ENCODE data around the gene ZNF32. TPM values are rescaled to one million over a fixed set of nuclear protein-coding genes. Genes with fewer than 3 reads are reported as not detected.

The ZNF32 gene
- total RNA-seq, 1 experiment from 2014 or later: 16.7 TPM

- Histone ChIP-seq H3K9me2 (replicated peaks; ENCODE audit: low read length) (no peaks in the 10 kb centered on the region), H3K4me1 (ENCODE audit: insufficient read depth, low read length) (peaks cover 7% of the 10 kb centered on the region; the same call in 1 of the 2 replicates), H3K9ac (ENCODE audit: low read length) (no peak overlapping the region), H3K27me3 (ENCODE audit: low read length) (0 out of 2 replicates have a peak, but pooled peaks cover 10% of the 10 kb centered on the region), H3K79me2 (ENCODE audit: low read length) (no peaks in the 10 kb centered on the region), H3F3A (ENCODE audit: low read length, unreplicated experiment) (no peaks in the 10 kb centered on the region), H3K27ac (ENCODE audit: low read length) (no peak overlapping the region), H3K4me2 (ENCODE audit: low read length) (no peak overlapping the region), H3K4me3 (ENCODE audit: low read length) (no peak overlapping the region), H4K20me1 (ENCODE audit: low read length) (no peaks in the 10 kb centered on the region), H3K9me3 (ENCODE audit: low read length) (0 out of 2 replicates have a peak, but pooled peaks cover 3% of the 10 kb centered on the region), H3K36me3 (ENCODE audit: low read depth, low read length) (no peaks in the 10 kb centered on the region), H2AFZ (ENCODE audit: low read length) (no peak overlapping the region)
- TF ChIP-seq EZH2phosphoT487 (IDR thresholded peaks at IDR 0.05; ENCODE audit: borderline replicate concordance, low read length) (no peak), EZH2 (IDR thresholded peaks at IDR 0.05; ENCODE audit: low read length, unreplicated experiment) (no peak)
- TF ChIP-seq, protein P1, sequence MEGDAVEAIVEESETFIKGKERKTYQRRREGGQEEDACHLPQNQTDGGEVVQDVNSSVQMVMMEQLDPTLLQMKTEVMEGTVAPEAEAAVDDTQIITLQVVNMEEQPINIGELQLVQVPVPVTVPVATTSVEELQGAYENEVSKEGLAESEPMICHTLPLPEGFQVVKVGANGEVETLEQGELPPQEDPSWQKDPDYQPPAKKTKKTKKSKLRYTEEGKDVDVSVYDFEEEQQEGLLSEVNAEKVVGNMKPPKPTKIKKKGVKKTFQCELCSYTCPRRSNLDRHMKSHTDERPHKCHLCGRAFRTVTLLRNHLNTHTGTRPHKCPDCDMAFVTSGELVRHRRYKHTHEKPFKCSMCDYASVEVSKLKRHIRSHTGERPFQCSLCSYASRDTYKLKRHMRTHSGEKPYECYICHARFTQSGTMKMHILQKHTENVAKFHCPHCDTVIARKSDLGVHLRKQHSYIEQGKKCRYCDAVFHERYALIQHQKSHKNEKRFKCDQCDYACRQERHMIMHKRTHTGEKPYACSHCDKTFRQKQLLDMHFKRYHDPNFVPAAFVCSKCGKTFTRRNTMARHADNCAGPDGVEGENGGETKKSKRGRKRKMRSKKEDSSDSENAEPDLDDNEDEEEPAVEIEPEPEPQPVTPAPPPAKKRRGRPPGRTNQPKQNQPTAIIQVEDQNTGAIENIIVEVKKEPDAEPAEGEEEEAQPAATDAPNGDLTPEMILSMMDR (conservative IDR thresholded peaks at IDR 0.05; ENCODE audit: low read depth, low read length): no peak
- BruUV-seq (replicated peaks): no TSS peak
- ChIA-PET POLR2A (ENCODE audit: unreplicated experiment) (no interaction called here), CTCF (no interaction called here)
- DNase-seq: no peak
- no peak for ATAC-seq
- intact Hi-C loops (cut with micrococcal nuclease): no loop called here
These were observed 32.5 kb upstream of the ZNF32 start for GRCh38 chr10:43681220-43681619.

GRCh38 chr10:43680035-43680434, 31.4 kb upstream of the ZNF32 start:
- Histone ChIP-seq H3K79me2 (ENCODE audit: low read length) (no peaks in the 10 kb centered on the region), H3K4me2 (ENCODE audit: low read length) (no peak overlapping the region), H3K4me3 (ENCODE audit: low read length) (no peak overlapping the region), H2AFZ (ENCODE audit: low read length) (no peak overlapping the region), H3K9me3 (ENCODE audit: low read length) (0 out of 2 replicates have a peak, but pooled peaks cover 3% of the 10 kb centered on the region), H4K20me1 (ENCODE audit: low read length) (no peaks in the 10 kb centered on the region), H3F3A (ENCODE audit: low read length, unreplicated experiment) (no peaks in the 10 kb centered on the region), H3K27me3 (ENCODE audit: low read length) (peaks cover 10% of the 10 kb centered on the region; the same call in 1 of the 2 replicates), H3K9me2 (replicated peaks; ENCODE audit: low read length) (no peaks in the 10 kb centered on the region), H3K27ac (ENCODE audit: low read length) (no peak overlapping the region), H3K4me1 (ENCODE audit: insufficient read depth, low read length) (peaks cover 7% of the 10 kb centered on the region; the same call in 1 of the 2 replicates), H3K9ac (ENCODE audit: low read length) (no peak overlapping the region), H3K36me3 (ENCODE audit: low read depth, low read length) (no peaks in the 10 kb centered on the region)
- ChIA-PET POLR2A (ENCODE audit: unreplicated experiment) (no interaction called here), CTCF (no interaction called here)
- BruUV-seq (replicated peaks): no TSS peak
- DNase-seq: peak; percentile 53
- peak; percentile 29; the same call in 1 of the 2 replicates for ATAC-seq
- TF ChIP-seq, protein P1 (conservative IDR thresholded peaks at IDR 0.05; ENCODE audit: low read depth, low read length): no peak
- TF ChIP-seq EZH2phosphoT487 (IDR thresholded peaks at IDR 0.05; ENCODE audit: borderline replicate concordance, low read length) (no peak), EZH2 (IDR thresholded peaks at IDR 0.05; ENCODE audit: low read length, unreplicated experiment) (no peak)
- intact Hi-C loops (cut with micrococcal nuclease): no loop called here

GRCh38 chr10:43679509-43679908, 30.8 kb upstream of the ZNF32 start:
- DNase-seq (no peak), ATAC-seq (no peak)
- Histone ChIP-seq H3K36me3 (ENCODE audit: low read depth, low read length) (no peaks in the 10 kb centered on the region), H3K27ac (ENCODE audit: low read length) (no peak overlapping the region), H3F3A (ENCODE audit: low read length, unreplicated experiment) (no peaks in the 10 kb centered on the region), H3K9me3 (ENCODE audit: low read length) (0 out of 2 replicates have a peak, but pooled peaks cover 3% of the 10 kb centered on the region), H3K4me3 (ENCODE audit: low read length) (no peak overlapping the region), H3K27me3 (ENCODE audit: low read length) (peaks cover 15% of the 10 kb centered on the region), H3K4me2 (ENCODE audit: low read length) (no peak overlapping the region), H2AFZ (ENCODE audit: low read length) (no peak overlapping the region), H4K20me1 (ENCODE audit: low read length) (no peaks in the 10 kb centered on the region), H3K9me2 (replicated peaks; ENCODE audit: low read length) (no peaks in the 10 kb centered on the region), H3K9ac (ENCODE audit: low read length) (no peak overlapping the region), H3K4me1 (ENCODE audit: insufficient read depth, low read length) (peaks cover 7% of the 10 kb centered on the region; the same call in 1 of the 2 replicates), H3K79me2 (ENCODE audit: low read length) (no peaks in the 10 kb centered on the region)
- BruUV-seq (replicated peaks): no TSS peak
- CTCF ChIA-PET: no interaction called here
- TF ChIP-seq EZH2 (IDR thresholded peaks at IDR 0.05; ENCODE audit: low read length, unreplicated experiment) (no peak), EZH2phosphoT487 (IDR thresholded peaks at IDR 0.05; ENCODE audit: borderline replicate concordance, low read length) (no peak)
- TF ChIP-seq, protein P1 (conservative IDR thresholded peaks at IDR 0.05; ENCODE audit: low read depth, low read length): no peak
- POLR2A ChIA-PET (ENCODE audit: unreplicated experiment): no interaction called here
- intact Hi-C loops (cut with micrococcal nuclease): no loop called here
